Left lung (tissue), 10 donors: ENCODE data around the gene NBPF4. TPM values are rescaled to one million over a fixed set of nuclear protein-coding genes. Genes with fewer than 3 reads are reported as not detected.
A peak's percentile ranks its signal among the peaks of the same experiment; 100 is the strongest.

Source experiments
- ATAC-seq: fragments of 200-7000 bp; cut with Tn5 transposase; one replicate; pipeline ENCODE4 v1.9.1; 2020; ENCODE audit warnings: moderate library complexity
- DNase-seq, 4 donors: peaks; one replicate each; pipeline ENCODE4 v3.0.0-alpha.2; 2013 to 2020
- H3K27ac ChIP-seq, 2 donors: fragments of 200-600 bp; sonication (generic) in 1 of 2; one replicate each; pipeline versions ENCODE4 v1.5.0 to v1.8.0; 2020 to 2021
- H3K27me3 ChIP-seq, 2 donors: fragments of 200-600 bp; sonication (generic) in 1 of 2; one replicate each; pipeline versions ENCODE4 v1.5.0 to v1.8.0; 2020 to 2021
- H3K36me3 ChIP-seq, 2 donors: fragments of 200-600 bp; sonication (generic) in 1 of 2; one replicate each; pipeline versions ENCODE4 v1.5.0 to v1.8.0; 2020 to 2021
- H3K4me1 ChIP-seq, 2 donors: fragments of 200-600 bp; one replicate each; pipeline ENCODE4 v1.8.0; 2021
- H3K4me3 ChIP-seq, 2 donors: fragments of 200-600 bp; sonication (generic) in 1 of 2; one replicate each; pipeline versions ENCODE4 v1.5.0 to v1.8.0; 2020 to 2021; ENCODE audit warnings: mild to moderate bottlenecking in 1 of 2
- H3K9me3 ChIP-seq, 2 donors: fragments of 200-600 bp; sonication (generic) in 1 of 2; one replicate each; pipeline versions ENCODE4 v1.5.0 to v1.8.0; 2020 to 2021
- CTCF ChIP-seq, 2 donors: fragments of 200-600 bp; sonication (generic) in 1 of 2; IDR thresholded peaks; one replicate each; pipeline versions ENCODE4 v1.5.0 to v1.8.0; 2021; ENCODE audit warnings: antibody characterized with exemption in 2 of 2
- intact Hi-C, 2 donors: fragments of 100-400 bp; cut with DNase I; formaldehyde crosslinking; loops; one replicate each; pipeline versions ENCODE4 v1.11.2 to v1.14.2; 2022
- polyA plus RNA-seq, 6 donors: library from polyadenylated mRNA; unstranded; fragments of 120-200 nt; gene quantifications; one replicate each; pipeline ENCODE4 v1.2.1, GENCODE V29; 2013; ENCODE audit not compliant: insufficient read length in 6 of 6
- total RNA-seq, 2 donors: library from RNA; stranded (reverse); fragmentation: NEBNext Ultra II Directional; extraction: Animal tissue kit (Norgen Biotek cat#: 25700); gene quantifications; one replicate each; pipeline ENCODE4 v1.2.1, GENCODE V29; 2021
- donor health status: DM: no; HTN: yes; CAD: no.
- donor health status: DM: no; HTN: no; CAD: no.

NBPF4 gene
- total and polyA plus RNA-seq, 8 donors, result 0.15 TPM; not detected in 7

- intact Hi-C loops, result no loop called here
- Histone ChIP-seq H3K27ac (no peak overlapping the region), H3K27me3 (no peaks in the 10 kb centered on the region), H3K4me1 (peaks cover 2 to 20% of the 10 kb centered on the region in 2 donors), H3K4me3 (no peak overlapping the region), H3K9me3 (peaks cover 0 to 4% of the 10 kb centered on the region in 2 donors), H3K36me3 (peaks cover 0 to 64% of the 10 kb centered on the region in 2 donors)
- DNase-seq (peak in 1 of 4 donors; percentile 62), ATAC-seq (no peak)
- no peak for TF ChIP-seq CTCF (IDR thresholded peaks at IDR 0.05)
Observed at GRCh38 chr1:108192581-108192980, 51.3 kb downstream of the NBPF4 start.

DNA sequence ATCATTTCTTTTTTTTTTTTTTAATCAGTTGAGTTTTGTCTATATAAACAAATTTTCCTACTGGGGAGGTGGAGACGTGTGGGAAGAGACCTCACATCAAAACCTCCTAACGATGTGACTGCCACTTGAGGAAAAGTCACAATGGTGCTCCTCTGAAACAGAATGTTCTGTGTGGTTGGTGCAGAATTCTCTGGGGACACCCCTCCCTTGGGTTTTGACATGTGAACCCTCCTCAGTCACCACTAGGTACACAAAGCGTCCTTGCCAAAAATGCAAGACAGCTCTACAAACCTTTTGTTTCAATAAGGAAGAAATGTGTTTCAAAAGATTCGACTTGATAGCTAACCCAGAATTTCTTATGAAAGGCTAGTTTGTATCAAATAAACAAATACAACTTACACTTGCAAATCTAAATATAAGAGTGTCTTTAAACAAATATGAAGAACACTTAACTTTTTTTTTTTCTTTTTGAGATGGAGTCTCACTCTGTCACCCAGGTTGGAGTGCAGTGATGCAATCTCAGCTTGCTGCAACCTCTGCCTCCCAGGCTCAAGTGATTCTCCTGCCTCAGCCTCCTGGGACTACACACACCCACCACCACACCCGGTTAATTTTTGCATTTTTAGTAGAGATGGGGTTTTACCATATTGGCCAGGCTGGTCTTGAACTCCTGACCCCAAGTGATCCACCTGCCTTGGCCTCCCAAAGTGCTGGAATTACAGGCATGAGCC, 53.0 kb downstream of the NBPF4 start:
- Histone ChIP-seq H3K9me3 (peaks cover 0 to 4% of the 10 kb centered on the region in 2 donors), H3K27me3 (no peaks in the 10 kb centered on the region), H3K4me1 (peaks cover 0 to 3% of the 10 kb centered on the region in 2 donors), H3K36me3 (peaks cover 0 to 57% of the 10 kb centered on the region in 2 donors), H3K4me3 (no peak overlapping the region), H3K27ac (peak overlapping the region in 1 of 2 donors; percentile 0)
- TF ChIP-seq CTCF (IDR thresholded peaks at IDR 0.05), result no peak
- ATAC-seq, result peak; percentile 86
- intact Hi-C loops, result no loop called here
- DNase-seq, result no peak

- Histone ChIP-seq H3K27ac (no peak overlapping the region), H3K4me3 (no peak overlapping the region), H3K27me3 (no peaks in the 10 kb centered on the region), H3K9me3 (peaks cover 0 to 4% of the 10 kb centered on the region in 2 donors), H3K36me3 (peaks cover 0 to 57% of the 10 kb centered on the region in 2 donors), H3K4me1 (peaks cover 0 to 3% of the 10 kb centered on the region in 2 donors)
- intact Hi-C loops, result no loop called here
- no peak for TF ChIP-seq CTCF (IDR thresholded peaks at IDR 0.05)
- peak; percentile 30 for ATAC-seq
- DNase-seq, result no peak
Observed at GRCh38 chr1:108190001-108190634, 53.8 kb downstream of the NBPF4 start.

DNA sequence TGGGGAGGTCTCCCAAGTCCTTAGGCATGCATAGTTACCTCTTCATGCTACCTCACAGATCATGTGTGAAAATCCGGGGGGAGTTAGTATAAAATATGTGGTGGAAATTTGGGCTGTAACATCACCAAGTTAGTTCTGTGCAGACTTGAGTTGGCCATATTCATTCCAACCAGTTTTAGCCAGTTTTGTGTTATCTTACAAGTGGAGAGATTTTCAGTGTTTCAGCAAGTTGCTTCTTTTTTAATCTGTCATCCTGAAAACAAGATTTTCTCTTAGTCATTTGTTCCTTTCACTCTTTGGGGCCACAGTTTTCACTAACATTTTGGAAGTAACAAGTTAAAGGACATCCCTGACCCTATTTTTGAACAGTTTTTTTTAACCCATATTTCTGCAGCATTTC, 55.1 kb downstream of the NBPF4 start:
- Histone ChIP-seq H3K4me3 (no peak overlapping the region), H3K27me3 (no peaks in the 10 kb centered on the region), H3K4me1 (peaks cover 0 to 3% of the 10 kb centered on the region in 2 donors), H3K9me3 (peaks cover 0 to 4% of the 10 kb centered on the region in 2 donors), H3K27ac (no peak overlapping the region), H3K36me3 (peaks cover 0 to 57% of the 10 kb centered on the region in 2 donors)
- DNase-seq (no peak), ATAC-seq (no peak)
- TF ChIP-seq CTCF (IDR thresholded peaks at IDR 0.05), result no peak
- intact Hi-C loops, result no loop called here

DNA sequence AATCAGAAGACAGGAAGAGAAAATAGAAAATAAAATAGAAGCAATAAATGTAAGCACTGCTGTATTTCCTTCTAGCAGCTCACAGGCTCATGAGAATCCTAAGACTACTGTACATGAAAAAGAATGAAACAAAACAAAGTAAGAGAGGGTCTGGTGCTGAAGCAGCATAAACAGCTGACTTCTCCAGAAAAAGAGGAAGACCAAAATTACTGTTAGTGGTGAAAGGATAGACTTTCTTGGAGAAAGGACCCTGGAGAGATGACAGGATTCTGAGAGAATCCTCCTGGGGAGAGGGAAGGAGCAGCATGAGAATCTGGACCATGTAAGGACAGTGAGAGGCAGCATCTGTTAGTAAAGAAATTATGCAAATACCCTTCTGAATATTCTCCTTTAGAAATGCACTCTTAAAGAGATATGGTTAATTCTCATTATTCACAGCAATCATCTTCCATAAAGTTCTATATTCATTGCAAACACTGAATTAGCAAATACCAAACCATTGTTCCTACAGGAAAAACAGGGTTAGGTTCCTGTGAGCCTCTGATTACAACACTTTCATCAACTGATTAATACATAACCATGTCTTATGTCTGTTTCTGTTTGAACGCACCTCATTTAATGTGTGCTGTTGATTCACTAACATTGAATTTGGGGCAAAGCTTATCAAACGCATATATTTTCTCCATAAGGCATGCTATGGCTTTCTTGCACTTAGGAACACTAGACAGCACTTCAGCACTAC, 60.7 kb downstream of the NBPF4 start:
- TF ChIP-seq CTCF (IDR thresholded peaks at IDR 0.05), result no peak
- intact Hi-C loops, result no loop called here
- peaks cover 0 to 18% of the 10 kb centered on the region in 2 donors for H3K4me1 ChIP-seq
- H3K4me3 ChIP-seq, result no peak overlapping the region
- H3K27me3 ChIP-seq, result no peaks in the 10 kb centered on the region
- no peak for DNase-seq
- peak overlapping the region in 1 of 2 donors; percentile 62 for H3K27ac ChIP-seq
- ATAC-seq, result no peak
- no peaks in the 10 kb centered on the region for H3K9me3 ChIP-seq
- H3K36me3 ChIP-seq, result peaks cover 0 to 70% of the 10 kb centered on the region in 2 donors
